AG09319 (cell line): ENCODE results near the gene DUSP28.
"Not testable (repeated sequence)": the region's sequence is repeated elsewhere in the genome, so short reads cannot be mapped to it uniquely, and the experiment has no call there.

ENCODE experiments used
- DNase-seq: peaks from one replicate; pipeline ENCODE4 v3.0.0-alpha.2; 2010; ENCODE audit warnings: low read depth; ENCODE audit errors: extremely low read depth
- TF ChIP-seq, protein P1 (sequence below): IDR thresholded peaks from 2 replicates; pipeline ENCODE4 v1.5.1; 2011; ENCODE audit warnings: low read depth, mild to moderate bottlenecking, inconsistent platforms, low read length, moderate library complexity

The DUSP28 gene

DNA sequence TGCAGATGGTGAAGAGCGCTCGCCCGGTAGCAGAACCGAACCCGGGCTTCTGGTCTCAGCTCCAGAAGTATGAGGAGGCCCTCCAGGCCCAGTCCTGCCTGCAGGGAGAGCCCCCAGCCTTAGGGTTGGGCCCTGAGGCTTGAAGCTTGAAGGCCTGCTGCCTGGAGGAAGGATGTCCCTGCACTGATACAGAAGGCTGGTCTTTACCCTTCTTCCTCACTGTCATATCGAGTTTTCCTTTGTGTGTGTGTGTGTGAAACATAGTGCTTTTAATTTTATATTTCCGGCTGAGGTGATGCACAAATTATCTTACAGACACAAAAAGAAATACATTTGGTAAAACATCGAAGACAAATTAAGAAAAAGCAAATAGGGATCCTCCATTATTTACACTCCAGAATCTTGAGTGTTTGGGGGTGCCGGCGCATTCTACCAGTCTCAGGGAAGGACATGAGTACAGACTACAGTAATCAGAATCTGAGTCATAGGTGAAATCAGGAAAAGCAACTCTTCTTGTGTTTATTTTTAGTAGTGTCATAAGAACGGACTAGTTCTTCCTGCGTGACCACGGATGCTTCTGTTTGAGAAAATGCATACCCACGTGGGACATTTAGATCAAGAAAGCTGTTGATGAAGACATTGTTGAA is 1.3 kb downstream of the DUSP28 start:
- no peak for DNase-seq
- TF ChIP-seq, protein P1, sequence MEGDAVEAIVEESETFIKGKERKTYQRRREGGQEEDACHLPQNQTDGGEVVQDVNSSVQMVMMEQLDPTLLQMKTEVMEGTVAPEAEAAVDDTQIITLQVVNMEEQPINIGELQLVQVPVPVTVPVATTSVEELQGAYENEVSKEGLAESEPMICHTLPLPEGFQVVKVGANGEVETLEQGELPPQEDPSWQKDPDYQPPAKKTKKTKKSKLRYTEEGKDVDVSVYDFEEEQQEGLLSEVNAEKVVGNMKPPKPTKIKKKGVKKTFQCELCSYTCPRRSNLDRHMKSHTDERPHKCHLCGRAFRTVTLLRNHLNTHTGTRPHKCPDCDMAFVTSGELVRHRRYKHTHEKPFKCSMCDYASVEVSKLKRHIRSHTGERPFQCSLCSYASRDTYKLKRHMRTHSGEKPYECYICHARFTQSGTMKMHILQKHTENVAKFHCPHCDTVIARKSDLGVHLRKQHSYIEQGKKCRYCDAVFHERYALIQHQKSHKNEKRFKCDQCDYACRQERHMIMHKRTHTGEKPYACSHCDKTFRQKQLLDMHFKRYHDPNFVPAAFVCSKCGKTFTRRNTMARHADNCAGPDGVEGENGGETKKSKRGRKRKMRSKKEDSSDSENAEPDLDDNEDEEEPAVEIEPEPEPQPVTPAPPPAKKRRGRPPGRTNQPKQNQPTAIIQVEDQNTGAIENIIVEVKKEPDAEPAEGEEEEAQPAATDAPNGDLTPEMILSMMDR: no peak

DNA sequence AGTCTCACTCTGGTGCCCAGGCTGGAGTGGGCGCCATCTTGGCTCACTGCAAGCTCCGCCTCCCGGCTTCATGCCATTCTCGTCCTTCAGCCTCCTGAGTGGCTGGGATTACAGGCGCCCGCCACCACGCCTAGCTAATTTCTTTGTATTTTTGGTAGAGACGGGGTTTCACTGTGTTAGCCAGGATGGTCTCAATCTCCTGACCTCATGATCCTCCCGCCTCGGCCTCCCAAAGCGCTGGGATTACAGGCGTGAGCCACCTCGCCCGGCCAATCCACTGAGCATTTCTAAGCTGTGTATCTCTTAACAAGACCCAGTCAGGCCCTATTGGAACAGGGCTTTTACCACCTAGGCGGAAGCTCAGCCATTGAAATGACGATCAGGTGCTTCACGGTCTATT is 3.1 kb downstream of the DUSP28 start:
- not testable (repeated sequence) for DNase-seq

DNA sequence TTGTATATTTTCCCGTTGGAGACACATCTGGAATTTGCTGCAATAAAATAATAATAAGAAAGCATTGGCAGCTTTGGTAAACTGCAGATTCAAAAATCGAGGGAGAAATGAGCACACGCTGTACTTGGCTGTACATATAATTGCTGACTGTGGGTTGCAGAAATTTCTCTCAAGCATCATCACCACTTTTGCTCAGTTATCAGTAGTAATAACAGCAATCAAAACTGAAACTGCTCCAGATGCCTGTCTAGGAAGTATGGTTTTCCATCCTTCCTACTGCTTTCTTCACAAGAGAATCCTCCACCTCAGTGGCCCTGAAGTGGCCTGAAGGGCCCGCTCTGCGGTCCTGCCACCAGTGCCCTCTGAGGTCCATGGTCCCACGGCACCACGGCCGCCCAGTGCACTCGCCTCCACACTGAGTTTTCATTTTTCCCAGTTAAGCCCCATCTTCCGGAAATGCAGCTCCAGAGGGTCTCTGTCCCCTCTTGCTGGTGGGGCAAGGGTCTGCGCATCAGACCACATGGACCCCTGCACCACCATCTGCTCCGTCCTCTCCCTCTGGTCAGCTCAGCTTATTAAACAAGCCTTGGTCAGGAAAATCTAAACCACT is 3.9 kb downstream of the DUSP28 start:
- TF ChIP-seq, protein P1: no peak
- DNase-seq: no peak

DNA sequence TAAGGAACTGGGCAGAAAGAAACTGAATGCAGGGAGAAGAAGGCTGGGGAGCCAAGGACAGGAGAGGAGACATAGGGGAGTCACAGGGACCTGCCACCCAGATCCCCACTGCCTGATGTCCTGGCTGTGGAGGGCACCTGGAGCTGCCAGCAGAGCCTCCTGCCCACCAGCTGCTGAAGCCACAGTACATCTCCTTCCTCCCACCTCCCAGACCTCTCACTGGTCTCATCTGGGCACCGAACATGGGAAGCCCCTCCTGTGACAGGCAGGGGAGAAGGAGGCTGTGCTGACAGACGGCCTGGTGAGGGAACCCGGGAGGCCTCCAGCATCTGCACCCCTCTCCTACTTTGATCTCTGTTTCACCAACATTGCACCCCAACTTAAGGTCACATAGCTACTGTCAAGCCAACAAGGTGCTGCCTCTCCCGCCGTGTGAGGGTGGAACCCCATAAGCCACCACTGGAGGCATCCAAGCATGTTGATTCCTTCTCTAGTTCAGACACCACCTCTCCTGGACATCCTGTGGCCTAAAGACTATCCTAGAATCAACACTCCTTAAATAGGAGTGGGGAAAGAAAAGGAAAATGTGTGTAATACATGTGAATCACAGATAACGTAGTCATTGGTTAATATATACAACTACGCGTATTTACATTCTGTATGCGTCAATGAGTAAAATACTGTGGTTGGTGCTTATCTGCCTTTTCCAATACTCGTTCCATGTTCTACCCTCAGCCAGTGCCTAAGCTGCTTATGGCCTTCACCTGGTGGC is 4.6 kb downstream of the DUSP28 start:
- TF ChIP-seq, protein P1: no peak
- DNase-seq: no peak

DNA sequence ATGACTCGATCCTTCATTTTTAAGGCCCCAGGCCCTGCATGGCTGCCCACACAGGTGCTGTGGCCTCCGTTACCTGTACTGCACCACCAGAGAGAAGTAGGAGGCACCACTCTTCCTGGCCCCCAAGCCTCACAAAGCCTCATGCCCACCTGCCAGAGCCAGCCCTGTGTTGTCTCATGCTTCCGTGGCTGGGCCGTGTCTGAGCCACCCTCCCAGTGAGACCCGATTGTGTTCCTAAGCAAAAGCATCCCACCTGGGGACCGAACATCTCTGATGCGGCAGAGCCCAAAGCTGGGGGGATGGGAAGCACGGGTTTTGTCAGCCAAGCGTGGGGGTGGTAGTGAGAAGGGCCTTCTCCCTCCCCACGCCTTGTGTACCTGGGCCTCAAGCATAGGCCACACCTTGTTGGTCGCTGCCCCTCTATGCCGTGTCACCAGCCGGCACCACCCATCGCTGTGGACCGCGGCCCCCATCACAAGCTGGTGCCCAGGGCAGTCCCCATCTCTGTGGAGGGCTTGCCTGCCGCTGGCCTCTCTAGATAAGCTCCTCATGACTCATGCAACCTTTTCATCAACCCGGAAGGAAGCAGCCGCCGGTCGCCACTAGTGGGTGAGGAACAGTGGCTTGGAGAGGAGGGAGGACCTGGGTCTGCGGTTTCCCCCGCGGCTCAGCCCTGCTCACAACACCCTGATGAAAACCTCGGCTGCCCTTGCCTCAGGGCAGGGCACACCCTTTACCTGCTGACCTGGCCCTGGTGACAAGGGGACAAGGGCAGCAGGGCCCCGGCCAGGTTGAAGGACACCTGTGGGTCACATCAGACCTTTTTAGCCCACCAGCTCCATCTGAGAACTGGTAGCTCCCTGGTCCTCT is 5.4 kb downstream of the DUSP28 start:
- no peak for DNase-seq
- TF ChIP-seq, protein P1: no peak

DNA sequence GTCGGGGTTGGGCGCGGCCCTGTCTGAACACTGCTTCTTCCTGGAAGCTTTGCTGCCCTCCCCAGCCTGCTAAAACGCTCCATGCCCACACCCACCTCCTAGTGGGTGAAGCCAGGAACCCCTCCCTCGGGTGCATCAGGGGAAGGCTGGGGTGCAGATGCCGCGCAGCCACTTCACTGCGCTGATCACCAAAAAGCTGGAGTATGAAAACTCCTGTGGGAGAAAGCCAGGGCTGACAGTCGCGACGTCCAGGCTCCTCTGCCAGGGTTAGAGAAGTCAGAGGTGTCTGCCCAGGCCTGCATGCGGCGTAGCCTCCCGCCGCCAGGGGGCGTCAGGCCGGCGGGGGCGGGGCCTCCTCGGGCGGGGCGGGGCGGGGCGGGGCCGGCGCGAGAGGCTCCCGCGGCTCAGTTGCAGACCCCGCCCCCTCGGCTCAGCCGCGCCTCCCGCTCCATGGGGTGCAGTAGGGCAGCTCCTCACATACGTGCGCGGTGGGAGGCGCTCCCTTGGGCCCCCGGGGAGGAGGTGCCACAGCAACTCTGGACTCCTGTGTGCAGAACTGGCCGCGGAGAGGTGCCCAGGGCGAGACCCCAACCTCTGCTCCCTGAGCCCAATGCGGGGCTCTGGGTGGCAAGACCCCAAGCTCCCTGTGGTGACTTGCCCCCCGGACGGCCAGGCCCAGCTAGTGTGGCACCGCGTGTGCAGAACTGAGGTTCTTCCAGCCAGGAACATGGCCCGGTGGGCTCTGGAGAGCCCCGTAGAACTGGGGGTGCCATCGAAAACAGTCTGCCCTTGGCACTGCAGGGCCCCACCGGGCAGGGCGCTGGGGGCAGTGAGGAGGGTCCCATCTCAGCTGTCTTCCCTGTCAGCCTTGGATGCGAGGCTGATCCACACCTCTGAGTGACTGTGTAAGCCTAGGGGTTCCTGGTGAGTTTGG is 6.3 kb downstream of the DUSP28 start:
- DNase-seq: no peak

More for the DNA sequence above, 6.3 kb downstream of the DUSP28 start:
- TF ChIP-seq, protein P1: peak; percentile 64
